HG03175 (cell line): Measurements from ENCODE around the gene OR9A2.
"Not testable (repeated sequence)": the region's sequence is repeated elsewhere in the genome, so short reads cannot be mapped to it uniquely, and the experiment has no call there.

Experiments used
- ATAC-seq: cut with Tn5 transposase; IDR thresholded peaks from one replicate; pipeline ENCODE4 v1.9.1; 2021; ENCODE audit warnings: mild to moderate bottlenecking, moderate library complexity; ENCODE audit not compliant: unreplicated experiment

The OR9A2 gene

GRCh38 chr7:142978402-142978801, 48.5 kb downstream of the OR9A2 start:
- ATAC-seq: not testable (repeated sequence)
